Measurements from ENCODE around the gene SEL1L2. TPM values are rescaled to one million over a fixed set of nuclear protein-coding genes. Genes with fewer than 3 reads are reported as not detected.

Gene SEL1L2
- total and polyA plus RNA-seq, 4 donors, result not detected

- Histone ChIP-seq H3K9me3 (ENCODE audit: control insufficient read depth in 4 of 4, insufficient read depth in 3 of 4, low read length in 3 of 4) (peaks cover 0 to 2% (median 0%) of the 10 kb centered on the region in 4 donors), H3K4me3 (no peak overlapping the region), H3K36me3 (ENCODE audit: control insufficient read depth in 4 of 4, insufficient read depth in 4 of 4, low read length in 4 of 4) (no peaks in the 10 kb centered on the region), H3K9ac (ENCODE audit: insufficient read depth in 1 of 2, low read length in 2 of 2) (no peak overlapping the region), H3K4me1 (ENCODE audit: control insufficient read depth in 5 of 5, insufficient read depth in 5 of 5, low read length in 5 of 5) (no peaks in the 10 kb centered on the region), H3K27me3 (ENCODE audit: control insufficient read depth in 3 of 3, insufficient read depth in 3 of 3, low read length in 2 of 3) (no peaks in the 10 kb centered on the region), H3K27ac (ENCODE audit: low read depth in 1 of 2, low read length in 1 of 2) (no peak overlapping the region)
- WGBS, 2 donors, result 82 to 95% methylated on average over 2 of the region's 2 CpGs
- TF ChIP-seq CTCF (IDR thresholded peaks at IDR 0.05; ENCODE audit: control extremely low read depth, extremely low read depth), result no peak
- no peak for ATAC-seq (ENCODE audit: insufficient read depth, low FRiP score)
- no peak for DNase-seq
Measured at GRCh38 chr20:13851279-13851678, 139.1 kb downstream of the SEL1L2 start.

GRCh38 chr20:13844296-13844695, 146.1 kb downstream of the SEL1L2 start:
- TF ChIP-seq CTCF (IDR thresholded peaks at IDR 0.05; ENCODE audit: control extremely low read depth, extremely low read depth), result no peak

GRCh38 chr20:13841206-13841605, 149.2 kb downstream of the SEL1L2 start:
- H3K9ac ChIP-seq (ENCODE audit: insufficient read depth in 1 of 2, low read length in 2 of 2), result no peak overlapping the region
- WGBS, 2 donors, result 77 to 86% methylated on average over 3 of the region's 3 CpGs
- no peaks in the 10 kb centered on the region for H3K4me1 ChIP-seq (ENCODE audit: control insufficient read depth in 5 of 5, insufficient read depth in 5 of 5, low read length in 5 of 5)
- TF ChIP-seq CTCF (IDR thresholded peaks at IDR 0.05; ENCODE audit: control extremely low read depth, extremely low read depth), result no peak
- no peak for ATAC-seq (ENCODE audit: insufficient read depth, low FRiP score)
- no peak overlapping the region for H3K4me3 ChIP-seq
- no peak overlapping the region for H3K27ac ChIP-seq (ENCODE audit: low read depth in 1 of 2, low read length in 1 of 2)
- no peak for DNase-seq
- peaks cover 0 to 5% (median 0%) of the 10 kb centered on the region in 3 donors for H3K27me3 ChIP-seq (ENCODE audit: control insufficient read depth in 3 of 3, insufficient read depth in 3 of 3, low read length in 2 of 3)
- no peaks in the 10 kb centered on the region for H3K36me3 ChIP-seq (ENCODE audit: control insufficient read depth in 4 of 4, insufficient read depth in 4 of 4, low read length in 4 of 4)
- H3K9me3 ChIP-seq (ENCODE audit: control insufficient read depth in 4 of 4, insufficient read depth in 3 of 4, low read length in 3 of 4), result no peaks in the 10 kb centered on the region

More at GRCh38 chr20:13844296-13844695, 146.1 kb downstream of the SEL1L2 start:
- no peak for DNase-seq
- H3K4me1 ChIP-seq (ENCODE audit: control insufficient read depth in 5 of 5, insufficient read depth in 5 of 5, low read length in 5 of 5), result no peaks in the 10 kb centered on the region
- ATAC-seq (ENCODE audit: insufficient read depth, low FRiP score), result no peak
- 72 to 83% methylated on average over 4 of the region's 4 CpGs for WGBS, 2 donors
- H3K4me3 ChIP-seq, result no peak overlapping the region
- no peaks in the 10 kb centered on the region for H3K36me3 ChIP-seq (ENCODE audit: control insufficient read depth in 4 of 4, insufficient read depth in 4 of 4, low read length in 4 of 4)
- no peak overlapping the region for H3K27ac ChIP-seq (ENCODE audit: low read depth in 1 of 2, low read length in 1 of 2)
- no peak overlapping the region for H3K9ac ChIP-seq (ENCODE audit: insufficient read depth in 1 of 2, low read length in 2 of 2)
- H3K9me3 ChIP-seq (ENCODE audit: control insufficient read depth in 4 of 4, insufficient read depth in 3 of 4, low read length in 3 of 4), result no peaks in the 10 kb centered on the region
- peaks cover 0 to 5% (median 0%) of the 10 kb centered on the region in 3 donors for H3K27me3 ChIP-seq (ENCODE audit: control insufficient read depth in 3 of 3, insufficient read depth in 3 of 3, low read length in 2 of 3)

GRCh38 chr20:13840093-13840465, 150.3 kb downstream of the SEL1L2 start:
- Histone ChIP-seq H3K4me1 (ENCODE audit: control insufficient read depth in 5 of 5, insufficient read depth in 5 of 5, low read length in 5 of 5) (no peaks in the 10 kb centered on the region), H3K27me3 (ENCODE audit: control insufficient read depth in 3 of 3, insufficient read depth in 3 of 3, low read length in 2 of 3) (peaks cover 0 to 5% (median 0%) of the 10 kb centered on the region in 3 donors), H3K9me3 (ENCODE audit: control insufficient read depth in 4 of 4, insufficient read depth in 3 of 4, low read length in 3 of 4) (no peaks in the 10 kb centered on the region), H3K27ac (ENCODE audit: low read depth in 1 of 2, low read length in 1 of 2) (no peak overlapping the region), H3K36me3 (ENCODE audit: control insufficient read depth in 4 of 4, insufficient read depth in 4 of 4, low read length in 4 of 4) (no peaks in the 10 kb centered on the region), H3K4me3 (no peak overlapping the region), H3K9ac (ENCODE audit: insufficient read depth in 1 of 2, low read length in 2 of 2) (no peak overlapping the region)
- no peak for TF ChIP-seq CTCF (IDR thresholded peaks at IDR 0.05; ENCODE audit: control extremely low read depth, extremely low read depth)
- DNase-seq, result no peak
- 81 to 82% methylated on average over 4 of the region's 4 CpGs for WGBS, 2 donors
- no peak for ATAC-seq (ENCODE audit: insufficient read depth, low FRiP score)
